ENCODE data around the gene GRK5. TPM values are rescaled to one million over a fixed set of nuclear protein-coding genes. Genes with fewer than 3 reads are reported as not detected.

GRK5 gene
- total RNA-seq, 1 donor from 2014 or later: 68.7 TPM

DNA sequence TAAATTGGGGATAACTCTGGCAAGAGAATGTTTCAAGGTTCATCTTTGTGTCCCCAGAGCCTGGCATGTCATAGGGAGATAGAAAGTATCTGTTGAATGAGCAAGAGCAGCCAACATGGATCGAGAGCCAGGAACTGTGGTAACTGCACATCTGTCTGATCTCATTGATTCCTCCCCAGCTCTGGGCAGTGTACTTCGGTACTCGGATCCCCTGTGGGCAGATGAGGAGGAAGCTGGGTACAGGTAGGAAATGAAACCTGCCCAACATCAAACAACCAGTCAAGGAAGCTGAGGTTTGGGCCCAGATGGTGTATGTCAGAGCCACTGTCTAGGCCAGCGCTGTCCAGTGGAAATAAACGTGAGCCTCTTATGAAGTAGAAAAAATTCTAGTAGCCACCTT lies 76.4 kb downstream of the GRK5 start:
- Histone ChIP-seq H3K4me1 (peaks cover 90% of the 10 kb centered on the region), H3K27me3 (ENCODE audit: low read depth) (no peaks in the 10 kb centered on the region), H3K4me3 (no peak overlapping the region), H3K27ac (no peak overlapping the region), H3K36me3 (no peaks in the 10 kb centered on the region), H3K9me3 (no peaks in the 10 kb centered on the region)
- intact Hi-C loops (cut with DNase I): no loop called here
- DNase-seq (peak; percentile 7), ATAC-seq (no peak)
- TF ChIP-seq, protein P1, sequence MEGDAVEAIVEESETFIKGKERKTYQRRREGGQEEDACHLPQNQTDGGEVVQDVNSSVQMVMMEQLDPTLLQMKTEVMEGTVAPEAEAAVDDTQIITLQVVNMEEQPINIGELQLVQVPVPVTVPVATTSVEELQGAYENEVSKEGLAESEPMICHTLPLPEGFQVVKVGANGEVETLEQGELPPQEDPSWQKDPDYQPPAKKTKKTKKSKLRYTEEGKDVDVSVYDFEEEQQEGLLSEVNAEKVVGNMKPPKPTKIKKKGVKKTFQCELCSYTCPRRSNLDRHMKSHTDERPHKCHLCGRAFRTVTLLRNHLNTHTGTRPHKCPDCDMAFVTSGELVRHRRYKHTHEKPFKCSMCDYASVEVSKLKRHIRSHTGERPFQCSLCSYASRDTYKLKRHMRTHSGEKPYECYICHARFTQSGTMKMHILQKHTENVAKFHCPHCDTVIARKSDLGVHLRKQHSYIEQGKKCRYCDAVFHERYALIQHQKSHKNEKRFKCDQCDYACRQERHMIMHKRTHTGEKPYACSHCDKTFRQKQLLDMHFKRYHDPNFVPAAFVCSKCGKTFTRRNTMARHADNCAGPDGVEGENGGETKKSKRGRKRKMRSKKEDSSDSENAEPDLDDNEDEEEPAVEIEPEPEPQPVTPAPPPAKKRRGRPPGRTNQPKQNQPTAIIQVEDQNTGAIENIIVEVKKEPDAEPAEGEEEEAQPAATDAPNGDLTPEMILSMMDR (IDR thresholded peaks at IDR 0.05): no peak

- H3K4me3 ChIP-seq: no peak overlapping the region
- no peaks in the 10 kb centered on the region for H3K9me3 ChIP-seq
- no peaks in the 10 kb centered on the region for H3K27me3 ChIP-seq (ENCODE audit: low read depth)
- H3K27ac ChIP-seq: peak overlapping the region; percentile 34
- H3K4me1 ChIP-seq: peaks cover 95% of the 10 kb centered on the region
- intact Hi-C loops (cut with DNase I): no loop called here
- peak in 1 of 2 donors; percentile 16 for ATAC-seq
- no peaks in the 10 kb centered on the region for H3K36me3 ChIP-seq
- DNase-seq: peak; percentile 30
- TF ChIP-seq, protein P1 (IDR thresholded peaks at IDR 0.05): no peak
Observed at GRCh38 chr10:119284679-119285096, 77.3 kb downstream of the GRK5 start.

GRCh38 chr10:119285495-119286267 lies 78.3 kb downstream of the GRK5 start:
- TF ChIP-seq, protein P1 (IDR thresholded peaks at IDR 0.05): no peak
- H3K27me3 ChIP-seq (ENCODE audit: low read depth): no peaks in the 10 kb centered on the region
- H3K9me3 ChIP-seq: no peaks in the 10 kb centered on the region
- no peaks in the 10 kb centered on the region for H3K36me3 ChIP-seq
- H3K4me3 ChIP-seq: no peak overlapping the region
- DNase-seq (no peak), ATAC-seq (no peak)
- intact Hi-C loops (cut with DNase I): no loop called here
- peak overlapping the region; percentile 60 for H3K27ac ChIP-seq
- peaks cover 95% of the 10 kb centered on the region for H3K4me1 ChIP-seq

- peak overlapping the region; percentile 60 for H3K27ac ChIP-seq
- peaks cover 93% of the 10 kb centered on the region for H3K4me1 ChIP-seq
- intact Hi-C loops (cut with DNase I): no loop called here
- no peaks in the 10 kb centered on the region for H3K27me3 ChIP-seq (ENCODE audit: low read depth)
- no peaks in the 10 kb centered on the region for H3K9me3 ChIP-seq
- no peak overlapping the region for H3K4me3 ChIP-seq
- DNase-seq: no peak
- ATAC-seq: no peak
- TF ChIP-seq, protein P1 (IDR thresholded peaks at IDR 0.05): no peak
- no peaks in the 10 kb centered on the region for H3K36me3 ChIP-seq
Observed at GRCh38 chr10:119286516-119286915, 79.1 kb downstream of the GRK5 start.

GRCh38 chr10:119286983-119287633 lies 79.7 kb downstream of the GRK5 start:
- intact Hi-C loops (cut with DNase I): no loop called here
- no peak for ATAC-seq
- Histone ChIP-seq H3K4me3 (no peak overlapping the region), H3K27me3 (ENCODE audit: low read depth) (no peaks in the 10 kb centered on the region), H3K36me3 (no peaks in the 10 kb centered on the region), H3K9me3 (no peaks in the 10 kb centered on the region), H3K4me1 (peaks cover 87% of the 10 kb centered on the region), H3K27ac (peak overlapping the region; percentile 60)
- DNase-seq: no peak
- TF ChIP-seq, protein P1 (IDR thresholded peaks at IDR 0.05): no peak
